Measurements from ENCODE around the gene FRAS1.

The FRAS1 gene

DNA sequence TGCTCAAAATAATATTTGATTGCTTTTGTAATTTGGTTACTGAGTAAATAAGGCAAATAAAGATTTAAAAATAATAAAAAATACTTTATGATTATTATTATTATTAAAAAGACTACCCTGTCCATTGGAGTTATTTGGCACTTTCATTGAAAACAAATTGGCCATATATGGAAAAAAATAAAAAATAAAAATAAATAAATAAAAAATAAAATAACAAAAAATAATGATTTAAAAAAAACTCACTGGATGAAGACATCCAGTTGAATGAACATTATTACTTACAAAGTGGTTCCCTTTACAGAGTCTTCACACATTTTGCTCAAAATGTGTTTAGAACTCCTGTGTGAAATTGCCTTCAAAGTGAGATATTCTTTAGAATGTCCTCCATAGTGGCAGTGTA, 353.1 kb downstream of the FRAS1 start:
- no peak overlapping the region for H3K27ac ChIP-seq (ENCODE audit: low read depth, low read length)
- H3K9ac ChIP-seq (ENCODE audit: low read length) = no peak overlapping the region
- no peaks in the 10 kb centered on the region for H3K4me1 ChIP-seq (ENCODE audit: control insufficient read depth, insufficient read depth, low read length)
- H3K4me3 ChIP-seq (ENCODE audit: low read length) = no peak overlapping the region
- H3K36me3 ChIP-seq (ENCODE audit: control insufficient read depth, insufficient read depth, low read length) = no peaks in the 10 kb centered on the region
- no peaks in the 10 kb centered on the region for H3K27me3 ChIP-seq (ENCODE audit: control insufficient read depth, insufficient read depth, low read length)

DNA sequence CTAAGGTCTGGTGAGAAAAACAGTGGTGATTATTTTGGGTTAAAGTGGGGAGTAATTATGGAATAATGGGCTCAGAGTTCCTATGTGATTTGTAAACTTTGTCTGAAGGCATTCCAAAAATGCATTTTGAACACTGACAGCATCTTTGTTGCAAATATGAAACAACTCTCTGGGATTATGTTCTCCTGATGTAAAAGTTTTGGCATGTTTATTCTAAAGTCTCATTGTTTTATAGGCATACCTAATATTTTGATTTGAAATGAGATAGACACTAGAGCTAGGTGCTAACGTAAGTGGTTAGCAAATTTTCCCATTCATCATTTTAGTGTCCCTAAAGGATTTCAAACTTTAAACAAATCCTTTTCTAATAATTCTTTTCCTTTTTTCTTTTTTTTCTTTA, 353.6 kb downstream of the FRAS1 start:
- no peak overlapping the region for H3K4me3 ChIP-seq (ENCODE audit: low read length)
- no peaks in the 10 kb centered on the region for H3K27me3 ChIP-seq (ENCODE audit: control insufficient read depth, insufficient read depth, low read length)

DNA sequence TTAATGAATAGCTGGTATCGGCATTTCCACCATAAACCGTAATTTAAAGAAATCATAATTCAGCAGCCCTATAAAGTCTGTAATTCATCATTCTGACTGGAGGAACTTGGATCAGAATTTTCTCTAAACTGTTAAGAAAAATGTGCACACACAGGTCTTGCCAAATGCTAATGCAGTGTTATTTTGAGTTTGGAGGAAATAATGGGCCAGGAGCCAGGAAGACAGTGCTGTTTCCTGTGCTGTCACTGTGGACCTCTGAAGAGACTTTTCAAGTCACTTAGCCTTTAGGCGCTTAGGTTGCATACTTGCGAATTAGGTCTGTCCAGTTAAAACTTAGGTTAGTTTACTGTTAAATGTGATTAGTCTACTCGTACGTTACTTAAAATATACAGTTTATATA, 357.0 kb downstream of the FRAS1 start:
- Histone ChIP-seq H3K9ac (ENCODE audit: low read length) (no peak overlapping the region), H3K27ac (ENCODE audit: low read depth, low read length) (no peak overlapping the region), H3K4me1 (ENCODE audit: control insufficient read depth, insufficient read depth, low read length) (no peaks in the 10 kb centered on the region), H3K4me3 (ENCODE audit: low read length) (no peak overlapping the region), H3K36me3 (ENCODE audit: control insufficient read depth, insufficient read depth, low read length) (no peaks in the 10 kb centered on the region), H3K27me3 (ENCODE audit: control insufficient read depth, insufficient read depth, low read length) (no peaks in the 10 kb centered on the region)

More for the DNA sequence above, 353.6 kb downstream of the FRAS1 start:
- H3K4me1 ChIP-seq (ENCODE audit: control insufficient read depth, insufficient read depth, low read length) = no peaks in the 10 kb centered on the region
- no peak overlapping the region for H3K9ac ChIP-seq (ENCODE audit: low read length)
- no peak overlapping the region for H3K27ac ChIP-seq (ENCODE audit: low read depth, low read length)
- no peaks in the 10 kb centered on the region for H3K36me3 ChIP-seq (ENCODE audit: control insufficient read depth, insufficient read depth, low read length)

DNA sequence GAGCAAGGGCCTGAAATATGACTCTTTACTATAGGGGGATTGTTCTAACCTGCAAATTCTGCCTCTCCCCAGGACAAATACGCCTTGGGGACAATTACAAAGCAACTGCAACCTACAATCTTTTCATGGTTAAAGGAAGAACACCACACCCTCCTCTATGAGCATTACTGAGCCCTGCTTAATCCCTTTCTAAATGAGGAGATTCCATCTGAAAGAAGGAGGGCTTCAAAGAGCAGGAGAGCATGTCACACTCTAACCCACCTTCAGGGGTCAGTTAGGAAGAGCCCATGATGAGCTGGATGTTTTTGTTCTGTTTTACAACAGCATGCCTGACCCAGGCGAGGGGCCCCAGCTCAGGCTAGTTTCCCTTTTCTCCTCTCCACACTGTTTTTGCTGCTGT, 360.5 kb downstream of the FRAS1 start:
- no peak overlapping the region for H3K27ac ChIP-seq (ENCODE audit: low read depth, low read length)
- no peaks in the 10 kb centered on the region for H3K36me3 ChIP-seq (ENCODE audit: control insufficient read depth, insufficient read depth, low read length)
- H3K4me1 ChIP-seq (ENCODE audit: control insufficient read depth, insufficient read depth, low read length) = no peaks in the 10 kb centered on the region

DNA sequence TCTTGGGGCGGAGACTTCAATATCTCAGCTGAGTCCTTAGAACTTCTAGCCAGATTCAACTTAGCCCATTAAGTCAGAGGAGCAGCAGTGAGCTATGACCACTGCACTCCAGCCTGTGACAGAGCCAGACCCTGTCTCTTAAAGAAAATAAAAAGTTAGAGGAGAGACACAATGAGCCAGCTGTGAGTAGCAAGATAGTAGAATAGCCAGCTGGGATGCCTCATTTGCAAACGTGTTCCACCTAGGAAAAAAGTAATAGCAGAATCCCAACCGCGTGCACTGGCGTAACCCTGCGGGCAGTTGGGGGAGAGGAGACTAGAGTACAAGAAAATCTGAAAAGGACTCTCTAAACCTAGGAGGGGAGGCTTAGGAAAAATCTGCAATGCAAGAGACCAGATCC, 361.3 kb downstream of the FRAS1 start:
- Histone ChIP-seq H3K27ac (ENCODE audit: low read depth, low read length) (no peak overlapping the region), H3K4me3 (ENCODE audit: low read length) (no peak overlapping the region), H3K9ac (ENCODE audit: low read length) (no peak overlapping the region), H3K4me1 (ENCODE audit: control insufficient read depth, insufficient read depth, low read length) (no peaks in the 10 kb centered on the region), H3K27me3 (ENCODE audit: control insufficient read depth, insufficient read depth, low read length) (no peaks in the 10 kb centered on the region), H3K36me3 (ENCODE audit: control insufficient read depth, insufficient read depth, low read length) (no peaks in the 10 kb centered on the region)

More for the DNA sequence above, 360.5 kb downstream of the FRAS1 start:
- no peak overlapping the region for H3K4me3 ChIP-seq (ENCODE audit: low read length)
- H3K27me3 ChIP-seq (ENCODE audit: control insufficient read depth, insufficient read depth, low read length) = no peaks in the 10 kb centered on the region
- no peak overlapping the region for H3K9ac ChIP-seq (ENCODE audit: low read length)

DNA sequence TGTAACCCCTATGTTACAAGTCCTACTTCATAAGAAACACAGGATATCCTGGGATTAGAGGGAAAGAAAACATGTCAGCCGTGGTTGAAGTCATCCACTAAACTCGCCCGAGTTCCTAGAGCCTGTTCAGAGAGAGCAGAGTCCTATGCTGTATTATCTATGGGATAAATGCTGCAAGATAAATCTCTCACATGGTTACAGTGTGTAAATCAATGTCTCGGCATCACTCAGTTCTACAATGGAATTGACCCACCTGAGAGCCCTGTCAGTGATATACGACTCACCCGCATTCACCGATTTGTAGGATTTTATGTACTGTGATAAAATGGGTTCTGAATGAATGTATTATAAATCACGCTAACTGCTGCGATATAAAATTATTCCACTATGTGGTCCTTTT, 366.7 kb downstream of the FRAS1 start:
- no peak overlapping the region for H3K27ac ChIP-seq (ENCODE audit: low read depth, low read length)
- H3K4me1 ChIP-seq (ENCODE audit: control insufficient read depth, insufficient read depth, low read length) = no peaks in the 10 kb centered on the region
- H3K36me3 ChIP-seq (ENCODE audit: control insufficient read depth, insufficient read depth, low read length) = no peaks in the 10 kb centered on the region
- no peaks in the 10 kb centered on the region for H3K27me3 ChIP-seq (ENCODE audit: control insufficient read depth, insufficient read depth, low read length)
- H3K9ac ChIP-seq (ENCODE audit: low read length) = no peak overlapping the region
- H3K4me3 ChIP-seq (ENCODE audit: low read length) = no peak overlapping the region

DNA sequence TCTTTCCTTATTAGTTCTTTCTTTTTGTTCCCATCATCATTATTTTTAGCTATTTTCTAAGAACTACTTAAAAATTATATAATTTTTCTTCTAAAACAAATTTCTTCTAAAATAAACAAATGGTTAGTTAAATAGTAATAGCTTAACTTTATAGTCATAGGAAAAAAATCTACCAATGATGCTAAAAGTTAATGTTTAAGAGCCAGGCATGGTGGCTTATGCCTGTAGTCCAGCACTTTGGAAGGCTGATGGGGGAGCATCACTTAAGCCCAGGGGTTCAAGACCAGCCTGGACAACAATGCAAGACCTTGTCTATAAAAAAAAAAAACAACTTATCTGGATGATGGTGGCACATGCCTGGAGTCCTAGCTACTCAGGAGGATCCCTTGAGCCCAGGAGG, 367.3 kb downstream of the FRAS1 start:
- Histone ChIP-seq H3K4me3 (ENCODE audit: low read length) (no peak overlapping the region), H3K27ac (ENCODE audit: low read depth, low read length) (no peak overlapping the region), H3K27me3 (ENCODE audit: control insufficient read depth, insufficient read depth, low read length) (no peaks in the 10 kb centered on the region), H3K9ac (ENCODE audit: low read length) (no peak overlapping the region), H3K36me3 (ENCODE audit: control insufficient read depth, insufficient read depth, low read length) (no peaks in the 10 kb centered on the region), H3K4me1 (ENCODE audit: control insufficient read depth, insufficient read depth, low read length) (no peaks in the 10 kb centered on the region)

DNA sequence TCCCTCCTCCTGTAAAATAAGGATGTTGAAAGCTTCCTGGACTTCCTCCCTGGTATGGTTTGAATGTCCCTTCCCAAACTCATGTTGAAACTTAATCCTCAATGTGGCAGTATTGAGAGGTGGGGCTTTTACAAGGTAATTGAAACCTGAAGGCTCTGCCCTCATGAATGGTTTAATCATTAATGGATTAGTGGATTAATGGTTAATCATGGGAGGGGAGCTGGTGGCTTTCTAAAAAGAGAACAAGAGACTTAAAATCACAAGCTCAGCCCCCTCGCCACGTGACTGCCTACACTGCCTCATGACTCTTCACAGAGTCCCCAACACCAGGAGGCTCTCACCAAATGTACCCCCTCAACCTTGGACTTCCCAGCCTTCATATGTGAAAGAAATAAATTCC, 369.8 kb downstream of the FRAS1 start:
- no peaks in the 10 kb centered on the region for H3K27me3 ChIP-seq (ENCODE audit: control insufficient read depth, insufficient read depth, low read length)
- H3K27ac ChIP-seq (ENCODE audit: low read depth, low read length) = no peak overlapping the region
- no peak overlapping the region for H3K4me3 ChIP-seq (ENCODE audit: low read length)
- H3K36me3 ChIP-seq (ENCODE audit: control insufficient read depth, insufficient read depth, low read length) = no peaks in the 10 kb centered on the region
- no peaks in the 10 kb centered on the region for H3K4me1 ChIP-seq (ENCODE audit: control insufficient read depth, insufficient read depth, low read length)
- no peak overlapping the region for H3K9ac ChIP-seq (ENCODE audit: low read length)

DNA sequence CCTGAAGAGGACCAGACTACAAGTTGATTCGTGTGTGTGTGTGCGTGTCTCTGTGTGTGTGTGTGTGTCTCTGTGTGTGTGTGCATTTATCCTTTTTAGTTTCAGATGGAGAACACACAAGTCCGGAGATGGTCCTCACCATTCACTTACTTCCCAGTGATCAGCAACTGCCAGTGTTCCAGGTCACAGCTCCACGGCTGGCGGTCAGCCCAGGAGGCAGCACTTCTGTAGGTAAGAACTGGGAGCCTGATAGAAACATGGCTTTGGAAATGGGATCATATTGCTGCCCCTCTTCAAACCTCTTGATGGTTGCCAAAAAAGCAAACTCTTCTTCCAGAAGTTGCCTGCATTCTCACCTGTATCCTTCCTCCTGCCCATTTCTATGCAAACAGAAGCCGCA, 371.9 kb downstream of the FRAS1 start:
- Histone ChIP-seq H3K36me3 (ENCODE audit: control insufficient read depth, insufficient read depth, low read length) (no peaks in the 10 kb centered on the region), H3K27ac (ENCODE audit: low read depth, low read length) (no peak overlapping the region), H3K9ac (ENCODE audit: low read length) (no peak overlapping the region), H3K27me3 (ENCODE audit: control insufficient read depth, insufficient read depth, low read length) (no peaks in the 10 kb centered on the region), H3K4me3 (ENCODE audit: low read length) (no peak overlapping the region), H3K4me1 (ENCODE audit: control insufficient read depth, insufficient read depth, low read length) (no peaks in the 10 kb centered on the region)

DNA sequence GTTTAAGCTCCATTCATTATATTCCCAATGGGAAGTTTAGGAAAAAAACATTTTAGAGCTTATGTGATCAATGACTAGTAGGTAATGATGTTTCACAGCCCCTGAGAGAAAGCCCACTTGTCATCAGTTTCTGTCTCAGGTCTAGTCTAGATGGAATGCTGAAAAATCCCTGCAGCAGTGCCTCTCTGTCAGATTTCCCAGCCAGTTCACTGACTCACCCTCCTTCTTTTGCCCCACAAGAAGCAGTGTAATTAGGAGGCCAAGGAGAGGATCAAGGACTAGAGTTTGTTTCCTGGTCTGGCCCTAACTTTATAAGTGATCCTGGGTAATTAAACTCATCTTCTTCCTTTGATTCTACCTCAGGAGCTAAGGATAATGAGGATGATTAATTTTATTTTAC, 375.8 kb downstream of the FRAS1 start:
- H3K9ac ChIP-seq (ENCODE audit: low read length) = no peak overlapping the region

DNA sequence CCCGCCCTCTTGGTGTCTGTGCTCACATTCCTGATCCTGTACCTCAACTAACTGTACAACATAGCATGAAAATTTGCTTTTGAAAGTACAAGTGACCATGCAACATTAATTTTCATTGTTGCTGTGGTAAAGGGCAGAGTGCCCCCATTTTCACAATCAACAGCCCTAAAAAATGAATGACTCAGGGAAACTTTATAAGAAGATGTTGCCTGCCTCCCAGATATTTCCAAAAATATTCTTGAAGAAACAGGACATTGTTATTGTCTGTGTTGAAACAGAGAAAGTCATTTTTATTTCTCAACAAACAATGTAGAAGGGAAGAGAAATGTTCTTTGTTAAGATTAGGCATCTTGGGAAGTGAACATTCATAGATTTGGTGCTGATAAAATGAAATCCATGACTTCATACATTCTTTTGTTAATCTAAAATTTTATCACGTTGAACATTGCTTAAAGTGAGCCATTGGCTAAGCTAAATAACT, 380.5 kb downstream of the FRAS1 start:
- Histone ChIP-seq H3K4me1 (ENCODE audit: control insufficient read depth, insufficient read depth, low read length) (no peaks in the 10 kb centered on the region), H3K27me3 (ENCODE audit: control insufficient read depth, insufficient read depth, low read length) (no peaks in the 10 kb centered on the region), H3K36me3 (ENCODE audit: control insufficient read depth, insufficient read depth, low read length) (no peaks in the 10 kb centered on the region), H3K9ac (ENCODE audit: low read length) (no peak overlapping the region), H3K4me3 (ENCODE audit: low read length) (no peak overlapping the region), H3K27ac (ENCODE audit: low read depth, low read length) (no peak overlapping the region)

More for the DNA sequence above, 375.8 kb downstream of the FRAS1 start:
- H3K36me3 ChIP-seq (ENCODE audit: control insufficient read depth, insufficient read depth, low read length) = no peaks in the 10 kb centered on the region
- H3K4me1 ChIP-seq (ENCODE audit: control insufficient read depth, insufficient read depth, low read length) = no peaks in the 10 kb centered on the region
- no peaks in the 10 kb centered on the region for H3K27me3 ChIP-seq (ENCODE audit: control insufficient read depth, insufficient read depth, low read length)
- no peak overlapping the region for H3K27ac ChIP-seq (ENCODE audit: low read depth, low read length)
- H3K4me3 ChIP-seq (ENCODE audit: low read length) = no peak overlapping the region

DNA sequence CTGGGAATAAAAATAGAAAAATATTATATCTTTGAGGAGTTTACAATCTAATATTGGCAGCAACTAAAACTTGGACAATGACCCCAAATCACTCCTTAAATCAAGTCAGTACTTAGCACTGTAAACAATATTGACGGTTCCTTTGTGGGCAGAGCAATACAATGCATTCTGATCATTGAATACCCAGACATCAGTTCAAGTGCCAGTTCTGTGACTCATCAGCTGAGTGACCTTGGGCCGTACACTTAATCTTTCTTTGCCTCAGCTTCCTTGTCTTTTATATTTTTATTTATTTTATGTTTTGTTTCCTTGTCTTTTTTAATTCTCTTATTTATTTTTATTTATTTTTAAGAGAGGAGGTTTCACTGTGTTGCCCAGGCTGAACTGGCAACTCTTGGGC, 382.2 kb downstream of the FRAS1 start:
- Histone ChIP-seq H3K27me3 (ENCODE audit: control insufficient read depth, insufficient read depth, low read length) (no peaks in the 10 kb centered on the region), H3K4me1 (ENCODE audit: control insufficient read depth, insufficient read depth, low read length) (no peaks in the 10 kb centered on the region), H3K9ac (ENCODE audit: low read length) (no peak overlapping the region), H3K4me3 (ENCODE audit: low read length) (no peak overlapping the region), H3K36me3 (ENCODE audit: control insufficient read depth, insufficient read depth, low read length) (no peaks in the 10 kb centered on the region), H3K27ac (ENCODE audit: low read depth, low read length) (no peak overlapping the region)

DNA sequence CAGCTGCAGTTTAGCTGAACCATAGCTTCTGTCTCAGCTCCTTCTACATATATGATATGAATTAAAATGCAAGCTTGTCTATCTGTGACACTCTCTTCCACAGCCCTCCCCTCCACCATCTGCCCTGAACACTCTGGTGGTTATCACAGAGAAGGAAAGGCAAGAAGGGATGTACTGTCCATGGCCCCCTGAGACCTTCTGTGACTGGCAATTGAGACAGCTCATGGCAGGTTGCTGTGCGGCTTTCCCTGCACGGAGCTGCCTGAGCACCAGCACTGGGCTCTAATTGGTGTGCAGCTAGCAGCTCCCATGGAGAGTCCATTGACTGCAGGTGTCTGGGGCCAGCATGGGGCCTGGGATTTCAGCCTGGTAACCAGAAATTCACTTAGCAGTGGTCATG, 384.6 kb downstream of the FRAS1 start:
- H3K9ac ChIP-seq (ENCODE audit: low read length) = no peak overlapping the region
- no peaks in the 10 kb centered on the region for H3K27me3 ChIP-seq (ENCODE audit: control insufficient read depth, insufficient read depth, low read length)
- no peaks in the 10 kb centered on the region for H3K4me1 ChIP-seq (ENCODE audit: control insufficient read depth, insufficient read depth, low read length)
- no peaks in the 10 kb centered on the region for H3K36me3 ChIP-seq (ENCODE audit: control insufficient read depth, insufficient read depth, low read length)
- H3K27ac ChIP-seq (ENCODE audit: low read depth, low read length) = no peak overlapping the region
- no peak overlapping the region for H3K4me3 ChIP-seq (ENCODE audit: low read length)
